G401.6 (cell line): Measurements from ENCODE around the gene ABCG2.
"Not testable (repeated sequence)": the region's sequence is repeated elsewhere in the genome, so short reads cannot be mapped to it uniquely, and the experiment has no call there.

Experiments
- FAIRE-seq: peaks from 2 replicates; lab custom pipeline; 2012; peaks lifted over from hg19 to GRCh38; lab: Jason Lieb, UNC

Gene ABCG2

GRCh38 chr4:88163336-88163735 lies 4.9 kb upstream of the ABCG2 start:
- FAIRE-seq = no peak

DNA sequence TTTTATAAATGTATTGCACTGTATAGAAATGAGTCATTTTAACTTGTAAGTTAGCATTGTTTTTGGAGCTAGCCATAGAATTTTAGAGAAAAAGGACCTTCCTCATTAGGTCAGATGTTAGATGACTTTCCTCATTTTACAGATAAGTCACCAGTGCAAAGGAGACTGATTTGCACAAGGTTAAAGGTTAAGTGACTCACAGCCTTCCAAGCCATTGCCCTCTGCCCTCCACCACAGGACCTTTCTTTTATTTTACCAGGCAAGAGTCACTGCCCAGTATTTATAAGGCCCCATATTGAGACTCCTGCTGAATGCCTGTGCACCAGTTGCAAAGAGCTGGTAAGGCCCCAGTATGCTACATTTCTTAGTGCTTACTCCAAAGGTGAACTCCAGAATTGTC lies 4.2 kb upstream of the ABCG2 start:
- no peak for FAIRE-seq

DNA sequence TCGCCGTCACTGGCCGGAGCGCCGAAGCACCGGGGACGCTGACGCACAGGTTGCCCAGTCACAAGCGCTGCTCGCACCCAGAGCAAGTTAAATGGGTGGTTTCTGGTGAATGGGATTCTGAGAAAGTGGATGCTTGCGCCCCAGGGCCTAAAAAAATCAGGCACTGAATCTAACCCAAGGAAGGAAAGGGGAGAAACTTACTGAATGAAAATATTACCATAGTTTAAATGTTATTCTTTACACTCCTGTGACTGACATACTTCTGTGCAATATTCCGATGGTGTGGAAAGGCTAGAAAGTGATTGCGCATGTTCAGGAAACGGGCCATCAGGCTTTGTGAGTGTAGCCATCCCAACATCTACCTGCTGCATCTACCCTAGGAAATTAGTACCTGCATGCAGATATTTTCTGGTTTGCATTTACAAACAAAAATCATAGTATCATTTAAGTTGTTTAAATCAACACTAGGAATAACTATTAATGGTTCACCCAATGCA lies 838 bp upstream of the ABCG2 start:
- no peak for FAIRE-seq

DNA sequence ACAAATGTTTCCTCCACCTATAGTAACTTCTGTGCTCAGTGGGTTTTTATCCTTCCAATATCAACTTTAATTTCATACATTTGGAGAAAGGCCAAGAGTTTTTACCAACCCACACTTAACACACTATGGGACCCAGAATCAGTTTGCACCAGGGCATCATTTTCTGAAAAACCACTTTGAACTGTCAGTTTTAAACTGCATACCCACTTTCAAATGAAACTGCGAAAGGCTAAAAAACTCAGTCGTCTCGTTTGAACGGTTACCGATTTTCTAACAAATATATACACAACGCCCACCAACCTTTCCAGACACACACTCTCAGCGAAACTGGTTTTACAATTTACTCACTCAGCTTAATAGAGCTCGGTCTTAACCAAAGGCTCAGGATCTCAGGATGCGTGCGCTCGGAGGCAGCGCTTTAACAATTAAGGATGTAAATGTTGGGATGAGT lies 376 bp downstream of the ABCG2 start:
- FAIRE-seq = no peak

DNA sequence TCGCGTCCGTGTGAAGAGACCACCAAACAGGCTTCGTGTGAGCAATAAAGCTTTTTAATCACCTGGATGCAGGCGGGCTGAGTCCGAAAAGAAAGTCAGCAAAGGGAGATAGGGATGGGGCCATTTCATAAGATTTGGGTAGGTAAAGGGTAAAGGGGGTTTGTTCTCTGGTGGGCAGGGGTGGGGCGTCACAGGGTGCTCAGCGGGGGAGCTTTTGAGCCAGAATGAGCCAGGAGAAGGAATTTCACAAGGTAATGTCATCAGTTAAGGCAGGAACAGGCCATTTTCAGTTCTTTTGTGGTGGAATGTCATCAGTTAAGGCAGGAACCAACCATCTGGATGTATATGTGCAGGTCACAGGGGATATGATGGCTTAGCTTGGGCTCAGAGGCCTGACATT lies 6.1 kb downstream of the ABCG2 start:
- FAIRE-seq = not testable (repeated sequence)

GRCh38 chr4:88148560-88148959 lies 9.9 kb downstream of the ABCG2 start:
- no peak for FAIRE-seq

- no peak for FAIRE-seq
Observed at GRCh38 chr4:88147799-88148217, 10.6 kb downstream of the ABCG2 start.

DNA sequence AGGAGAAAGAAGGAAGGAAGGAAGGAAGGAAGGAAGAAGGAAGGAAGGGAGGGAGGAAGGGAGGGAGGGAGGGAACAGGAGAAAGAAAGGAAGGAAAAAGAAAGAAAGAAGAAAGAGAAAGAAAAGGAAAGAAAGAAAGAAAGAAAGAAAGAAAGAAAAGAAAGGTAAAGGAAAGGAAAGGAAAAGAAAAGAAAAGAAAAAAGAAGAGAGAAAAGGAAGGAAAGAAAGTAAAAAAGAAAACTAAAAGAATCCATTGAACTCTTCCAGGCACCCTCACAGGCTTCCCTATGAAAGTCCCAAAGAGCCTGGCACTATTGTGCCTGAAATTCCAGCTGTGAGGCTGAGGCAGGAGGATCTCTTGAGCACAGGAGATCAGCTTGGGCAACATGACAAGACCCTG lies 11.5 kb downstream of the ABCG2 start:
- FAIRE-seq = no peak

DNA sequence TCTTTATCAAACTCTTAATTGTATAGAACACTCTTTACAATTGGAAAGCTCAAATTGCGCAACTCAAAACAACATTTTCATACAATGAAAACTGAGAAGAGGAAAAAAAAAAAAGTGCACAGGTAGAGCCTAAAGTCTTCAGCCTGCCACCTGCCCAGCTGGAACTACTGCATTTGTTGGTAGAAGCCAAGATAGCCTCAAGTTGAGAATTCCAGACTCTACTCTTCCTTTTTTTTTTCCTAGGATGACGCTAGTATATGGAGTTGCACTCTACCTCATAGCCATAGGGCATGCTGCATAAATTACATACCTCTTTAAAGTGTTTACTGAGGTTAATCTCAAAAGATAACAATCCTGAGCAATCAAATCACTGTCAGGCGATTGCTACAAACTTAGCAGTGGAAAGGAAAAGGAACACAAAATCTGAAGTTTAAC lies 13.6 kb downstream of the ABCG2 start:
- no peak for FAIRE-seq

- no peak for FAIRE-seq
Observed at GRCh38 chr4:88144048-88144447, 14.4 kb downstream of the ABCG2 start.

- no peak for FAIRE-seq
Observed at GRCh38 chr4:88143504-88143903, 14.9 kb downstream of the ABCG2 start.

GRCh38 chr4:88138561-88138960 lies 19.9 kb downstream of the ABCG2 start:
- FAIRE-seq = no peak

DNA sequence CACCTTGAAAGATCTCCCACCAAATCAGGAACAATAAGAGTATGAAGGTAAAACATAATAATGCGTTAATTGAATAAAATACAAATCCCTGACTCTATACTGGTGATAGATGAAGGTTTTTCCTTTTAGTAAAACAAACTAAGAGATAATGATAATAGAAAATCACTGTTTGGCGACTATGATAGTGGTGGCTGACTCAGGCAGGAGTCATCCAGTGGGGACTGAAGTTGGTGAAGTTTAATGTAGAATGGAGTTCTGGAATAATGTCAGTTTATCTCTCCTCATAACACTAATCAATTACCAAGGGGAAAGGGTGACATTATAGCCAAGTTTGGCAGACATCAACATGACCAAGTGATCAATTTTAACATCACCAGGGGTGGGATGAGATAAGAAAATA lies 21.3 kb downstream of the ABCG2 start:
- no peak for FAIRE-seq

- no peak for FAIRE-seq
Observed at GRCh38 chr4:88136249-88136648, 22.2 kb downstream of the ABCG2 start.

- no peak for FAIRE-seq
Observed at GRCh38 chr4:88135356-88135663, 23.1 kb downstream of the ABCG2 start.

GRCh38 chr4:88134536-88135355 lies 23.7 kb downstream of the ABCG2 start:
- no peak for FAIRE-seq

GRCh38 chr4:88134111-88134510 lies 24.3 kb downstream of the ABCG2 start:
- no peak for FAIRE-seq

DNA sequence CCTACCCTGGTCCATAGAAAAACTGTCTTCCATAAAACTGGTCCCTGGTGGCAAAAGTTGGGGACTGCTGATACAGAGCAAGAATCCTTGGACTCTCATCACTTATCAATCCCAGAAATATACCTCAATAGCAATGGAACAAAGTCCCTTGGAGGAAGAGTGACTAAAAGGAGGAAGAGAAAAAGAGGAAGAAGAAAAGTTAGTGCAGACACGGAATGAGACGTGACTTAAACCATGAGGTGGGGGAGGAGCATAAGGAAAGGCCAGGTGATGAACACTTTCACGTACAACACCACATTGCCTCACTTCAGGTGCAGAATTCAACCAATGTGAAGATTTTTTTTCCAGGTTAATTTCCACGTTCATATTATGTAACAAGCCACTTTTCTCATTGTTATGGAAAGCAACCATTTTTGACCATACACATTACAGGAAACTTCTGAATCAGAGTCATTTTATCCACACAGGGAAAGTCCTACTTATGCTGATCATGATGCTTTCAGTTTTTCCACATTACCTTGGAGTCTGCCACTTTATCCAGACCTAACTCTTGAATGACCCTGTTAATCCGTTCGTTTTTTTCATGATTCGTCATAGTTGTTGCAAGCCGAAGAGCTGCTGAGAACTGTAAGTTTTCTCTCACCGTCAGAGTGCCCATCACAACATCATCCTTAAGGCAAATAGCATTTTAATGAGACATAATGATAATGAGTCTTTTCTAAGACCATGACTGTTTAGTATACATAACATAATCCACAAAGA lies 27.7 kb downstream of the ABCG2 start:
- FAIRE-seq = no peak

DNA sequence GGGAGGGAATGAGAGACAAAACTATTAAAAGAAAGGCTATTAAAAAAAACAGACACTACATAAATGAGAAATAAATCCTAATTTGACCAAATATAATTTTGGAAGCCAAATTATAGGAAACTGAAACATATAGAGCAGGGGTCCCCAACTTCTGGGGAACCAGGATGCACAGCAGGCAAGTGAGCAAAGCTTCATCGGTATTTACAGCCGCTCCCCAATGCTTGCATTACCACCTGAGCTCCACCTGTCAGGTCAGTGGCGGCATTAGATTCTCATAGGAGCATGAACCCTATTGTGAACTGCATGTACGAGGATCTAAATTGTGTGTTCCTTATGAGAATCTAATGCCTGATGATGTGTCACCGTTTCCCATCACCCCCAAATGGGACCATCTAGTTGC lies 28.4 kb downstream of the ABCG2 start:
- FAIRE-seq = no peak

DNA sequence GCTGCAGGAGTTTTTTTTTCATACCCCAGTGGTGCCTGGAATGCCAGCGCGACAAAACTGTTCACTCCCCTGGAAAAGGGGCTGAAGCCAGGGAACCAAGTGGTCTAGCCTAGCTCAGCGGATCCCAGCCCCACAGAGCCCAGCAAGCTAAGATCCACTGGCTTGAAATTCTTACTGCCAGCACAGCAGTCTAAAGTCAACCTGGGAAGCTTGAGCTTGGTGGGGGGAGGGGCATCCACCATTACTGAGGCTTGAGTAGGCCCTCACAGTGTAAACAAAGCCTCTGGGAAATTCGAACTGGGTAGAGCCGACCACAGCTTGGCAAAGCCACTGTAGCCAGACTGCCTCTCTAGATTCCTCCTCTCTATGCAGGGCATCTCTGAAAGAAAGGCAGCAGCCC lies 36.2 kb downstream of the ABCG2 start:
- not testable (repeated sequence) for FAIRE-seq

GRCh38 chr4:88119943-88120342 lies 38.5 kb downstream of the ABCG2 start:
- no peak for FAIRE-seq

DNA sequence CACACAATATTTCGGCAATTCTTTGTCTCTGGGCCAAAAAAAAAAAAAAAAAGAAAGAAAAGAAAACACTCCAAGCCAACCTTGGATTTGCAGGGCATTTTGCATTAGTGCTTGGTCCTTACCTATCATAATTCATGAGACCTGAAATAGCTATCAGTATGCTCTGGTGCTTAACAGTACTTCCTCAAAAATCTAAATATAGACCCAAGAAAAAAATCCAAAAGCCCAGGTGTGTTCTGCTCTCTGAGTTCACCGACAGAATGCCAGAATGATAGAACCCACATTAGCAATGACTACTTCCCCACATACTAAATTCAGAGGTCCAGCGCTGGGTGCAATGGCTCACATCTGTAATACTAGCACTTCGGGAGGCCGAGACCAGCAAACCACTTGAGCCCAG lies 42.9 kb downstream of the ABCG2 start:
- no peak for FAIRE-seq

- no peak for FAIRE-seq
Observed at GRCh38 chr4:88112856-88113255, 45.6 kb downstream of the ABCG2 start.

DNA sequence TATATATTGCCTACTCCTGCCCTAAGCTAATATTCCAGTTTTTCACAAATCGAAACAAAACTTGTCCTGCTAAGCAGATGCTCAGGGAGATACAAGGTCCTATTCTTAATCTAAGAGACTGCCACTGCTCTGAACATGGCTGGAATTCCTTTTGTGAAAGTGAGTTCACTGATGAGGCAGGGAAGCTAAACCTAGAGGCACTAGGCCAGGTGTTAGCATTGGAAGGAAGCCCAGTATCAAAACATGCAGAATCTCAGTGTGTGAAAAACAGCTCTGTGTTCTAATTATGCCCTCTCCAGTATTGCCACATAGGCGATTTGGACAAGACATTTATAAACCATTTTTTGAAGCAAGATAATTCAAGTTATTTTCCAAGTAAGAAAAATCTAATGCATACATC lies 47.6 kb downstream of the ABCG2 start:
- FAIRE-seq = no peak
